Naive thymus-derived CD4-positive, alpha-beta T cell (primary cell): Measurements from ENCODE around the gene CDH4. TPM values are rescaled to one million over a fixed set of nuclear protein-coding genes. Genes with fewer than 3 reads are reported as not detected.

Source experiments
- ATAC-seq: fragments of 150-1000 bp; cut with Tn5 transposase; 2 replicates; pipeline ENCODE4 v1.10.0; 2021; ENCODE audit warnings: mild to moderate bottlenecking, moderate library complexity
- CTCF ChIA-PET: fragments of 350-600 bp; sonication (Branson Sonifier 250); formaldehyde crosslinking; loops from one replicate; lab custom pipeline; 2021; ENCODE audit warnings: antibody characterized with exemption; lab: Charles Lee
- POLR2A ChIA-PET: fragments of 350-600 bp; sonication (Branson Sonifier 250); formaldehyde crosslinking; loops from one replicate; lab custom pipeline; 2021; ENCODE audit warnings: antibody characterized with exemption, inconsistent platforms; lab: Charles Lee
- DNase-seq, 9 donors: peaks; one replicate each; pipeline versions ENCODE4 v3.0.0 to v3.0.0-alpha.2; 2020 to 2022; ENCODE audit warnings: mixed read lengths in 1 of 9
- H3K27ac ChIP-seq: one replicate; pipeline ENCODE4 v1.7.0; 2013; ENCODE audit warnings: mild to moderate bottlenecking, low read depth, low read length, moderate library complexity
- H3K27me3 ChIP-seq, 2 donors: one replicate each; pipeline ENCODE4 v1.7.0; 2013; ENCODE audit warnings: low read length in 2 of 2, mild to moderate bottlenecking in 2 of 2, moderate library complexity in 2 of 2; ENCODE audit not compliant: control insufficient read depth in 2 of 2, insufficient read depth in 2 of 2
- H3K36me3 ChIP-seq, 3 experiments: 1 replicate in 2 of 3; 2 replicates in 1 of 3; pipeline ENCODE4 v1.7.0; 2013; ENCODE audit warnings: low read length in 3 of 3, mild to moderate bottlenecking in 3 of 3, moderate library complexity in 1 of 3; ENCODE audit not compliant: insufficient read depth in 3 of 3, control insufficient read depth in 2 of 3
- H3K4me1 ChIP-seq, 2 donors: one replicate each; pipeline ENCODE4 v1.7.0; 2013; ENCODE audit warnings: low read length in 2 of 2, mild to moderate bottlenecking in 2 of 2, moderate library complexity in 1 of 2; ENCODE audit not compliant: control insufficient read depth in 2 of 2, insufficient read depth in 2 of 2
- H3K4me3 ChIP-seq: 2 replicates; pipeline ENCODE4 v1.7.0; 2013; ENCODE audit warnings: mild to moderate bottlenecking, low read length
- H3K9me3 ChIP-seq, 3 experiments: 1 replicate in 2 of 3; 2 replicates in 1 of 3; pipeline ENCODE4 v1.7.0; 2013; ENCODE audit warnings: low read length in 3 of 3; ENCODE audit not compliant: control insufficient read depth in 2 of 3
- H3K27ac Mint-ChIP-seq, 9 donors: one replicate each; pipeline ENCODE4 v1.8.0; 2020 to 2022; ENCODE audit warnings: mixed read lengths in 9 of 9, mild to moderate bottlenecking in 8 of 9, moderate library complexity in 5 of 9, inconsistent platforms in 2 of 9
- H3K27me3 Mint-ChIP-seq, 5 donors: one replicate each; pipeline ENCODE4 v1.8.0; 2021 to 2022; ENCODE audit warnings: mixed read lengths in 5 of 5, mild to moderate bottlenecking in 1 of 5
- H3K36me3 Mint-ChIP-seq, 5 donors: one replicate each; pipeline ENCODE4 v1.8.0; 2020 to 2022; ENCODE audit warnings: mixed read lengths in 5 of 5, mild to moderate bottlenecking in 3 of 5, inconsistent platforms in 1 of 5
- H3K4me1 Mint-ChIP-seq, 7 donors: one replicate each; pipeline ENCODE4 v1.8.0; 2020 to 2022; ENCODE audit warnings: mixed read lengths in 7 of 7, mild to moderate bottlenecking in 3 of 7, inconsistent platforms in 1 of 7
- H3K4me3 Mint-ChIP-seq, 10 donors: one replicate each; pipeline ENCODE4 v1.8.0; 2020 to 2022; ENCODE audit warnings: mild to moderate bottlenecking in 10 of 10, mixed read lengths in 10 of 10, moderate library complexity in 6 of 10, inconsistent platforms in 2 of 10
- H3K9me3 Mint-ChIP-seq, 11 donors: one replicate each; pipeline ENCODE4 v1.8.0; 2020 to 2022; ENCODE audit warnings: mixed read lengths in 11 of 11, mild to moderate bottlenecking in 4 of 11, inconsistent platforms in 1 of 11, moderate library complexity in 1 of 11
- intact Hi-C, 2 donors: fragments of 100-400 bp; cut with micrococcal nuclease; formaldehyde crosslinking; loops; one replicate each; pipeline ENCODE4 v1.15.1; 2023
- polyA plus RNA-seq, 2 donors: library from polyadenylated mRNA; unstranded; fragments of 300-500 nt; fragmentation: Illumina TruSeq; gene quantifications; one replicate each; pipeline ENCODE4 v1.2.3, GENCODE V29; 2021
- total RNA-seq, 6 experiments: library from RNA in 5 of 6; stranded (reverse) in 5 of 6; gene quantifications; 1 replicate in 5 of 6; 2 replicates in 1 of 6; pipeline ENCODE4 v1.2.3 and lab custom pipeline; 2021 to 2026

The CDH4 gene
- total and polyA plus RNA-seq, 7 experiments from 2014 or later, result 0.05 to 0.43 (median 0.14) TPM; not detected in 1

GRCh38 chr20:61557621-61558020 lies 305.6 kb downstream of the CDH4 start:
- H3K27me3 Mint-ChIP-seq, result peaks cover 0 to 8% (median 0%) of the 10 kb centered on the region in 5 donors
- Histone ChIP-seq H3K9me3 (no peaks in the 10 kb centered on the region), H3K27ac (no peak overlapping the region), H3K4me1 (no peaks in the 10 kb centered on the region), H3K4me3 (no peak overlapping the region), H3K27me3 (no peaks in the 10 kb centered on the region), H3K36me3 (no peaks in the 10 kb centered on the region)
- POLR2A ChIA-PET, result no interaction called here
- peaks cover 0 to 13% (median 3%) of the 10 kb centered on the region in 11 donors for H3K9me3 Mint-ChIP-seq
- H3K27ac Mint-ChIP-seq, result no peak overlapping the region
- CTCF ChIA-PET, result no interaction called here
- intact Hi-C loops, result no loop called here
- ATAC-seq (no peak), DNase-seq (no peak)
- H3K36me3 Mint-ChIP-seq, result no peaks in the 10 kb centered on the region
- H3K4me3 Mint-ChIP-seq, result no peak overlapping the region
- H3K4me1 Mint-ChIP-seq, result no peaks in the 10 kb centered on the region

DNA sequence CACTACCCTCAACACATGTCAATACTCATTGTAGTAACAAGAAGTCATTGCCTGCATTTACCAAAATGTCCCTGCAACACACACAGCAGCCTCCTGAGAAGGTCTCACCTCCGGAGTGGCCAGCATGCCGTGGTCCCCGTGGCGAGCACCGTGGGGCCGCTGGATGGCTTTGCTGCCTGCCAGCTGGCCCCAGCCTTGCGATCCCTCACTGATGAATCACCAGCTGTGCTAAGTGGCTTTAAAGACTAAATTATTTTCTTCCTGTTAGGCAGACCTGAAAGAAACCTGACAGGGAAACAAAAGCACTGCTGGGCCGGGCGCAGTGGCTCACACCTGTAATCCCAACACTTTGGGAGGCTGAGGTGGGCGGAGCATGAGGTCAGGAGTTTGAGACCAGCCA lies 306.7 kb downstream of the CDH4 start:
- intact Hi-C loops, result no loop called here
- H3K27ac Mint-ChIP-seq, result no peak overlapping the region
- Histone ChIP-seq H3K27ac (no peak overlapping the region), H3K27me3 (no peaks in the 10 kb centered on the region), H3K4me1 (no peaks in the 10 kb centered on the region), H3K36me3 (no peaks in the 10 kb centered on the region), H3K9me3 (no peaks in the 10 kb centered on the region), H3K4me3 (no peak overlapping the region)
- no peaks in the 10 kb centered on the region for H3K36me3 Mint-ChIP-seq
- ChIA-PET CTCF (no interaction called here), POLR2A (no interaction called here)
- DNase-seq, result no peak
- no peaks in the 10 kb centered on the region for H3K4me1 Mint-ChIP-seq
- ATAC-seq, result no peak
- no peak overlapping the region for H3K4me3 Mint-ChIP-seq
- H3K27me3 Mint-ChIP-seq, result peaks cover 0 to 4% (median 0%) of the 10 kb centered on the region in 5 donors
- peaks cover 0 to 8% (median 0%) of the 10 kb centered on the region in 11 donors for H3K9me3 Mint-ChIP-seq

- ChIA-PET CTCF (no interaction called here), POLR2A (no interaction called here)
- no peaks in the 10 kb centered on the region for H3K4me1 Mint-ChIP-seq
- Histone ChIP-seq H3K36me3 (no peaks in the 10 kb centered on the region), H3K9me3 (no peaks in the 10 kb centered on the region), H3K4me1 (no peaks in the 10 kb centered on the region), H3K27ac (no peak overlapping the region), H3K27me3 (no peaks in the 10 kb centered on the region), H3K4me3 (no peak overlapping the region)
- intact Hi-C loops, result no loop called here
- no peak for DNase-seq
- H3K9me3 Mint-ChIP-seq, result peaks cover 0 to 5% (median 0%) of the 10 kb centered on the region in 11 donors
- no peak for ATAC-seq
- H3K4me3 Mint-ChIP-seq, result no peak overlapping the region
- no peak overlapping the region for H3K27ac Mint-ChIP-seq
- no peaks in the 10 kb centered on the region for H3K27me3 Mint-ChIP-seq
- no peaks in the 10 kb centered on the region for H3K36me3 Mint-ChIP-seq
These were observed 307.8 kb downstream of the CDH4 start for GRCh38 chr20:61559706-61560315.

GRCh38 chr20:61560361-61560853 lies 308.3 kb downstream of the CDH4 start:
- no peaks in the 10 kb centered on the region for H3K27me3 Mint-ChIP-seq
- H3K4me1 Mint-ChIP-seq, result no peaks in the 10 kb centered on the region
- H3K27me3 ChIP-seq, result no peaks in the 10 kb centered on the region

GRCh38 chr20:61561111-61561830 lies 309.2 kb downstream of the CDH4 start:
- Histone ChIP-seq H3K4me1 (no peaks in the 10 kb centered on the region), H3K27me3 (no peaks in the 10 kb centered on the region), H3K36me3 (no peaks in the 10 kb centered on the region), H3K4me3 (no peak overlapping the region), H3K9me3 (no peaks in the 10 kb centered on the region), H3K27ac (no peak overlapping the region)
- H3K4me1 Mint-ChIP-seq, result no peaks in the 10 kb centered on the region
- H3K27me3 Mint-ChIP-seq, result peaks cover 0 to 2% (median 0%) of the 10 kb centered on the region in 5 donors
- no peaks in the 10 kb centered on the region for H3K36me3 Mint-ChIP-seq
- no peak for DNase-seq
- ATAC-seq, result no peak
- ChIA-PET CTCF (no interaction called here), POLR2A (no interaction called here)
- intact Hi-C loops, result no loop called here
- no peak overlapping the region for H3K27ac Mint-ChIP-seq
- no peak overlapping the region for H3K4me3 Mint-ChIP-seq
- peaks cover 0 to 4% (median 0%) of the 10 kb centered on the region in 11 donors for H3K9me3 Mint-ChIP-seq

More at GRCh38 chr20:61560361-61560853, 308.3 kb downstream of the CDH4 start:
- H3K27ac ChIP-seq, result no peak overlapping the region
- no peaks in the 10 kb centered on the region for H3K4me1 ChIP-seq
- ChIA-PET CTCF (no interaction called here), POLR2A (no interaction called here)
- no peak for DNase-seq
- H3K4me3 Mint-ChIP-seq, result no peak overlapping the region
- no peaks in the 10 kb centered on the region for H3K36me3 ChIP-seq
- no peaks in the 10 kb centered on the region for H3K9me3 ChIP-seq
- H3K36me3 Mint-ChIP-seq, result no peaks in the 10 kb centered on the region
- H3K4me3 ChIP-seq, result no peak overlapping the region
- peaks cover 0 to 4% (median 0%) of the 10 kb centered on the region in 11 donors for H3K9me3 Mint-ChIP-seq
- no peak for ATAC-seq
- intact Hi-C loops, result no loop called here
- H3K27ac Mint-ChIP-seq, result no peak overlapping the region

GRCh38 chr20:61562491-61562890 lies 310.4 kb downstream of the CDH4 start:
- Histone ChIP-seq H3K9me3 (no peaks in the 10 kb centered on the region), H3K27ac (no peak overlapping the region), H3K4me3 (no peak overlapping the region), H3K27me3 (no peaks in the 10 kb centered on the region), H3K4me1 (no peaks in the 10 kb centered on the region), H3K36me3 (no peaks in the 10 kb centered on the region)
- Mint-ChIP-seq H3K27ac (no peak overlapping the region), H3K4me3 (no peak overlapping the region), H3K9me3 (peaks cover 0 to 4% (median 0%) of the 10 kb centered on the region in 11 donors), H3K27me3 (peaks cover 0 to 4% (median 0%) of the 10 kb centered on the region in 5 donors), H3K36me3 (no peaks in the 10 kb centered on the region), H3K4me1 (no peaks in the 10 kb centered on the region)
- intact Hi-C loops, result no loop called here
- ChIA-PET POLR2A (no interaction called here), CTCF (no interaction called here)
- no peak for DNase-seq
- ATAC-seq, result no peak
